ENCODE measurements around the gene ITCH.

ITCH gene

DNA sequence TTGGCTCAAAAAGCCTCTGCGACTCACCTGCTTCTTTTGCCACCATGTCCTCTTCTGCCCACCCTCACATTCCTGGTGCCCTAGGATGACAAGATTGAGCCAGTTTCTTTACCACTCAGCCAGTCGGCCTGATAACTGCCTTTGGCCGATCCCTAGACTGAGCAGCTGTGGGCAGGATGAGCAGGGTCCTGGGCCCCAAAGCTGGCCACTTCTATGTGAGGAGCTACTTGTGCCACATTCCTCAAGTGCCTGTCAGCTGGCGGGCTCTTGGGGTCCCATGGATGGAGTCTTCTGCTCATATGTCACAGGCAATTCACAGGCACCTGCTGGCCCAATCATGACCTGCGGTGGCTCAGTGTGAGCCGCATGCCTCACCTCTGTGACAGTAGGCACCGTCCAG, 169.7 kb downstream of the ITCH start:
- no peak overlapping the region for H3K4me3 ChIP-seq (ENCODE audit: low read depth, low read length)
- DNase-seq (ENCODE audit: low read depth, low spot score): no peak
- ChIA-PET CTCF (interaction anchor here (0.9 to 2.6 kb wide), 2 partner anchors 15 to 220 kb away, joined by 3 to 22 read pairs; no protein-coding TSS in a partner anchor), POLR2A (no interaction called here)
- TF ChIP-seq, protein P1, sequence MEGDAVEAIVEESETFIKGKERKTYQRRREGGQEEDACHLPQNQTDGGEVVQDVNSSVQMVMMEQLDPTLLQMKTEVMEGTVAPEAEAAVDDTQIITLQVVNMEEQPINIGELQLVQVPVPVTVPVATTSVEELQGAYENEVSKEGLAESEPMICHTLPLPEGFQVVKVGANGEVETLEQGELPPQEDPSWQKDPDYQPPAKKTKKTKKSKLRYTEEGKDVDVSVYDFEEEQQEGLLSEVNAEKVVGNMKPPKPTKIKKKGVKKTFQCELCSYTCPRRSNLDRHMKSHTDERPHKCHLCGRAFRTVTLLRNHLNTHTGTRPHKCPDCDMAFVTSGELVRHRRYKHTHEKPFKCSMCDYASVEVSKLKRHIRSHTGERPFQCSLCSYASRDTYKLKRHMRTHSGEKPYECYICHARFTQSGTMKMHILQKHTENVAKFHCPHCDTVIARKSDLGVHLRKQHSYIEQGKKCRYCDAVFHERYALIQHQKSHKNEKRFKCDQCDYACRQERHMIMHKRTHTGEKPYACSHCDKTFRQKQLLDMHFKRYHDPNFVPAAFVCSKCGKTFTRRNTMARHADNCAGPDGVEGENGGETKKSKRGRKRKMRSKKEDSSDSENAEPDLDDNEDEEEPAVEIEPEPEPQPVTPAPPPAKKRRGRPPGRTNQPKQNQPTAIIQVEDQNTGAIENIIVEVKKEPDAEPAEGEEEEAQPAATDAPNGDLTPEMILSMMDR (IDR thresholded peaks at IDR 0.05; ENCODE audit: insufficient read depth, low read length, missing control alignments): no peak

- H3K4me3 ChIP-seq (ENCODE audit: low read depth, low read length): no peak overlapping the region
- POLR2A ChIA-PET: no interaction called here
- no peak for DNase-seq (ENCODE audit: low read depth, low spot score)
- CTCF ChIA-PET: interaction anchor here (0.8 to 1.5 kb wide), 6 partner anchors 10 to 343 kb away, joined by 3 to 5 read pairs (median 3); no protein-coding TSS in a partner anchor
- TF ChIP-seq, protein P1 (IDR thresholded peaks at IDR 0.05; ENCODE audit: insufficient read depth, low read length, missing control alignments): no peak
These were observed 171.5 kb downstream of the ITCH start for GRCh38 chr20:34534391-34535165.

- no peak overlapping the region for H3K4me3 ChIP-seq (ENCODE audit: low read depth, low read length)
- no peak for DNase-seq (ENCODE audit: low read depth, low spot score)
- ChIA-PET POLR2A (no interaction called here), CTCF (interaction anchor here (0.8 to 1.7 kb wide), 4 partner anchors 172 to 343 kb away, joined by 3 to 11 read pairs (median 3); no protein-coding TSS in a partner anchor)
- TF ChIP-seq, protein P1 (IDR thresholded peaks at IDR 0.05; ENCODE audit: insufficient read depth, low read length, missing control alignments): no peak
These were observed 172.3 kb downstream of the ITCH start for GRCh38 chr20:34535301-34535840.

DNA sequence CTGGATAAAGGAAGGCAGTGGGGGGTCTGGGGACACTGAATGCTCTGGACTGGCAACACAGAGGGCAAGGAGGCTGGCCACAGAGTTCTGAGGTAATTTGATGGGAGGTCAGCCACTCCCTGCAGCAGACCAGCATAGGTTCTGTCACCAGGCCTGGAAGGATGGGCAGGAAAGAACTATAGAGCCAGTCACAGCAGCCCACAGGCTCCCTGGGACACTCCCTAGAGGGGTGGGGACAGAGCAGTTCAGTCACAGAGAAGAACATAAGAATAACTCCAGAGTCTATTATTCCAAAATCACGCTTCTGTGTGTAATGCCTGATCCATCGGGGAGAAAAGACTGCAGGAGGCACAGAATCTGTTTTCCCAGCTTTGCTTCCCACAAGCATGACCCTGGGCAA, 172.8 kb downstream of the ITCH start:
- POLR2A ChIA-PET: no interaction called here
- CTCF ChIA-PET: interaction anchor here (0.8 to 1.7 kb wide), 4 partner anchors 22 to 225 kb away, joined by 3 to 11 read pairs (median 3); no protein-coding TSS in a partner anchor
- TF ChIP-seq, protein P1 (IDR thresholded peaks at IDR 0.05; ENCODE audit: insufficient read depth, low read length, missing control alignments): no peak
- no peak for DNase-seq (ENCODE audit: low read depth, low spot score)
- no peak overlapping the region for H3K4me3 ChIP-seq (ENCODE audit: low read depth, low read length)

DNA sequence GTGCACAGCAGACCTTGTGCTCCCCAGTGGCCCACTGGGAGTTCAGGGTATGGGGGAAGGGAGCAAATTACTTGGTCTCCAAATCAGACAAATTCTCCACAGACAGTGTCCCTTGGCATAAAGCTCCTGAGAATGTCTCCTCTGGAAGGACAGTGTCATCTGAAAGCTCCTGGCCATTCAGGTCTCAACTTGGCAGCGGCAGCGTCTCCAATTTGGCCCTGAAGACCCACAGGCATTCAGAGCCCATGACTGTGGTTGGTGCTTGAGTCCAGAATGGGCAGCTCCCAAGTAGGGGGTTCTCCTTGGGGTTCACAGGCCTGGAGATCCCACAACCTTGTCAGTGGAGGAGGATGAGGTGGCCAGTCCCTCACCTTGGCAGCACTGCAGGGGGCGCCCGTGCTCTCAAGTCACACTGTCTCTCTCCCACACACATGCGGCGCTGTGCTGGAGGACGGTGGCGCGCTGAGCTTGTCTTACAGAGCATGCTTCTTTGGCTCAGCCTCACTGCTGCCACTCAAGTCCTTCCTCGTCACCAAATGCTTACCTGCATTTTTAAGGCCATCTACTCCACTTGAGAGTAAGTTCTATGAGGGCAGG, 173.8 kb downstream of the ITCH start:
- ChIA-PET POLR2A (no interaction called here), CTCF (interaction anchor here (0.5 to 3.4 kb wide), 10 partner anchors 9 to 240 kb away, joined by 3 to 25 read pairs (median 4); partner anchors contain the start of gene MAP1LC3A)
- no peak overlapping the region for H3K4me3 ChIP-seq (ENCODE audit: low read depth, low read length)
- TF ChIP-seq, protein P1 (IDR thresholded peaks at IDR 0.05; ENCODE audit: insufficient read depth, low read length, missing control alignments): peak; percentile 55
- DNase-seq (ENCODE audit: low read depth, low spot score): no peak

DNA sequence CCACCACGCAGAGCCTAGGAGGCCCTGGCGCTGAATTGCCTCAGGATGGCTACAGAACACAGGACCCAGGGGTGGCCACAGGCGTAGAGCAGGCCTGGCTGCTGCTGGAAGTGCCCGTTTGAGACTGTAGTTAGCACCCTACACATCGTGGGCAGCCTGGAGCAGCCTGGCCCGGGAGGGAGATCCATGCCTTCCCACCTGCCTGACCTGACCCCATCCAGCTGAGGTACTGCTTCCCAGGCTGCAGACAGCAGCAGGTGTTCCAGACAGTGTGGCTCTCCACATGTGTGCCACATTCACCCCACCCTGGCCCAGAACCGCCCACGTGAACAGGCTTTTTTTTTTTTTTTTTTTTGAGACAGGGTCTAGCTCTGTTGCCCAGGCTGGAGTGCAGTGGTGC, 174.6 kb downstream of the ITCH start:
- POLR2A ChIA-PET: no interaction called here
- no peak for DNase-seq (ENCODE audit: low read depth, low spot score)
- TF ChIP-seq, protein P1 (IDR thresholded peaks at IDR 0.05; ENCODE audit: insufficient read depth, low read length, missing control alignments): no peak
- H3K4me3 ChIP-seq (ENCODE audit: low read depth, low read length): no peak overlapping the region
- CTCF ChIA-PET: interaction anchor here (0.5 to 4.0 kb wide), 15 partner anchors 8 to 343 kb away, joined by 3 to 32 read pairs (median 6); partner anchors contain the start of genes DYNLRB1, ITCH and MAP1LC3A
